Type B pancreatic cell (in vitro differentiated cells): ENCODE results near the gene TSPAN5. TPM values are rescaled to one million over a fixed set of nuclear protein-coding genes. Genes with fewer than 3 reads are reported as not detected.

Experiments
- DNase-seq: peaks from one replicate; pipeline ENCODE4 v3.0.0; 2021; ENCODE audit warnings: mixed read lengths; ENCODE audit not compliant: unreplicated experiment; ENCODE audit errors: extremely low spot score
- H3K27ac Mint-ChIP-seq: 2 replicates; pipeline ENCODE4 v1.8.0; 2021; ENCODE audit warnings: mild to moderate bottlenecking, mixed read lengths
- H3K27me3 Mint-ChIP-seq: 2 replicates; pipeline ENCODE4 v1.8.0; 2021; ENCODE audit warnings: mixed read lengths
- H3K36me3 Mint-ChIP-seq: 2 replicates; pipeline ENCODE4 v1.8.0; 2021; ENCODE audit warnings: mixed read lengths
- H3K4me1 Mint-ChIP-seq: one replicate; pipeline ENCODE4 v1.8.0; 2021; ENCODE audit warnings: mixed read lengths; ENCODE audit not compliant: unreplicated experiment
- H3K4me3 Mint-ChIP-seq: 2 replicates; pipeline ENCODE4 v1.8.0; 2021; ENCODE audit warnings: mild to moderate bottlenecking, mixed read lengths
- H3K9me3 Mint-ChIP-seq: 2 replicates; pipeline ENCODE4 v1.8.0; 2021; ENCODE audit warnings: mixed read lengths
- CTCF ChIP-seq: fragments of 200-600 bp; sonication (generic); conservative IDR thresholded peaks from 2 replicates; pipeline ENCODE4 v1.5.0; 2021; ENCODE audit warnings: antibody characterized with exemption, mild to moderate bottlenecking
- total RNA-seq: library from RNA; stranded (reverse); gene quantifications from 2 replicates; pipeline ENCODE4 v1.2.1, GENCODE V29; 2021; ENCODE audit warnings: low replicate concordance

The TSPAN5 gene
- total RNA-seq, 1 donor from 2014 or later: 26.9 TPM

- Mint-ChIP-seq H3K4me3 (no peak overlapping the region), H3K9me3 (no peaks in the 10 kb centered on the region), H3K27me3 (no peaks in the 10 kb centered on the region)
Measured at GRCh38 chr4:98470366-98470765, 188.0 kb downstream of the TSPAN5 start.

GRCh38 chr4:98469771-98470170, 188.6 kb downstream of the TSPAN5 start:
- Mint-ChIP-seq H3K4me3 (no peak overlapping the region), H3K9me3 (no peaks in the 10 kb centered on the region), H3K36me3 (peaks cover 25% of the 10 kb centered on the region), H3K27ac (peak overlapping the region; percentile 17), H3K4me1 (peaks cover 14% of the 10 kb centered on the region), H3K27me3 (no peaks in the 10 kb centered on the region)
- no peak for TF ChIP-seq CTCF
- DNase-seq: no peak

More at GRCh38 chr4:98470366-98470765, 188.0 kb downstream of the TSPAN5 start:
- no peak overlapping the region for H3K27ac Mint-ChIP-seq
- H3K36me3 Mint-ChIP-seq: peaks cover 30% of the 10 kb centered on the region
- DNase-seq: no peak
- peaks cover 14% of the 10 kb centered on the region for H3K4me1 Mint-ChIP-seq
- TF ChIP-seq CTCF: no peak

GRCh38 chr4:98468709-98469108, 189.7 kb downstream of the TSPAN5 start:
- no peak for DNase-seq
- Mint-ChIP-seq H3K36me3 (peaks cover 22% of the 10 kb centered on the region), H3K4me1 (peaks cover 14% of the 10 kb centered on the region), H3K4me3 (no peak overlapping the region), H3K27ac (no peak overlapping the region), H3K27me3 (no peaks in the 10 kb centered on the region), H3K9me3 (no peaks in the 10 kb centered on the region)
- no peak for TF ChIP-seq CTCF

GRCh38 chr4:98467627-98468072, 190.8 kb downstream of the TSPAN5 start:
- Mint-ChIP-seq H3K36me3 (peaks cover 17% of the 10 kb centered on the region), H3K27ac (peak overlapping the region; percentile 77), H3K27me3 (no peaks in the 10 kb centered on the region), H3K4me3 (peak overlapping the region; percentile 84), H3K9me3 (no peaks in the 10 kb centered on the region), H3K4me1 (peaks cover 14% of the 10 kb centered on the region)
- TF ChIP-seq CTCF: peak; percentile 90
- peak; percentile 81 for DNase-seq

GRCh38 chr4:98466868-98467599, 191.4 kb downstream of the TSPAN5 start:
- DNase-seq: no peak
- no peak for TF ChIP-seq CTCF
- H3K27me3 Mint-ChIP-seq: no peaks in the 10 kb centered on the region
- H3K27ac Mint-ChIP-seq: no peak overlapping the region
- peaks cover 11% of the 10 kb centered on the region for H3K36me3 Mint-ChIP-seq
- H3K4me1 Mint-ChIP-seq: peaks cover 14% of the 10 kb centered on the region
- peak overlapping the region; percentile 84 for H3K4me3 Mint-ChIP-seq
- no peaks in the 10 kb centered on the region for H3K9me3 Mint-ChIP-seq
